ENCODE data around the gene TSPAN8. TPM values are rescaled to one million over a fixed set of nuclear protein-coding genes. Genes with fewer than 3 reads are reported as not detected.

The TSPAN8 gene
- total and polyA plus RNA-seq, 9 of the 15 experiments (the other 6 are each of a cell fraction or from before 2014, with no cell fraction given): 0.11 to 0.55 (median 0.25) TPM; not detected in 2

DNA sequence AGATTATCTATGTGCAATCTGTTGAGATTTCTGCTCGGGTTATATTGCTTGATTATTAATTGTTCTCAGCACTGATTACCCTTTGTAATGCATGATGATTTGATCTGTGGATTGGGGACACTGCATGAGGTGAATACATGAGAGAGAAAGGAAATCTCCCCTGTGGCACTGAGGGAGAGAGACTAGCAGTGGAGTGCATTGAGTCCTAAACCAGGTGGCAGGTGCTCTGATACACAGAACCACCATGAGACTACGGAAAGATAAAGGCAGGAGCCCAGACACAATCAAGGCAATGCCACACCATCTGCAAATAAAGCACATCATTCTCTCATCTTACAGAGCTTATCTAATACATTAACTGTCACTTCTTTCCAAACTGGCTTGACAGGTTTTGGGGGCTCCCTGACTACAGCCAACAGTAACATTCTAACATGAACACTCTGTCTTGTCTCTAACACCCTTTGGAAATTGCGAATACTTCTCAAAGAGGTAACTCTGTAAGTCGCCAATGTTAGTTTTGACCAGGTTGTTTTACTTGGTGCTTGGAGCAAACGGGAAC, 37.6 kb upstream of the TSPAN8 start (continued):
- TF ChIP-seq, protein P1, sequence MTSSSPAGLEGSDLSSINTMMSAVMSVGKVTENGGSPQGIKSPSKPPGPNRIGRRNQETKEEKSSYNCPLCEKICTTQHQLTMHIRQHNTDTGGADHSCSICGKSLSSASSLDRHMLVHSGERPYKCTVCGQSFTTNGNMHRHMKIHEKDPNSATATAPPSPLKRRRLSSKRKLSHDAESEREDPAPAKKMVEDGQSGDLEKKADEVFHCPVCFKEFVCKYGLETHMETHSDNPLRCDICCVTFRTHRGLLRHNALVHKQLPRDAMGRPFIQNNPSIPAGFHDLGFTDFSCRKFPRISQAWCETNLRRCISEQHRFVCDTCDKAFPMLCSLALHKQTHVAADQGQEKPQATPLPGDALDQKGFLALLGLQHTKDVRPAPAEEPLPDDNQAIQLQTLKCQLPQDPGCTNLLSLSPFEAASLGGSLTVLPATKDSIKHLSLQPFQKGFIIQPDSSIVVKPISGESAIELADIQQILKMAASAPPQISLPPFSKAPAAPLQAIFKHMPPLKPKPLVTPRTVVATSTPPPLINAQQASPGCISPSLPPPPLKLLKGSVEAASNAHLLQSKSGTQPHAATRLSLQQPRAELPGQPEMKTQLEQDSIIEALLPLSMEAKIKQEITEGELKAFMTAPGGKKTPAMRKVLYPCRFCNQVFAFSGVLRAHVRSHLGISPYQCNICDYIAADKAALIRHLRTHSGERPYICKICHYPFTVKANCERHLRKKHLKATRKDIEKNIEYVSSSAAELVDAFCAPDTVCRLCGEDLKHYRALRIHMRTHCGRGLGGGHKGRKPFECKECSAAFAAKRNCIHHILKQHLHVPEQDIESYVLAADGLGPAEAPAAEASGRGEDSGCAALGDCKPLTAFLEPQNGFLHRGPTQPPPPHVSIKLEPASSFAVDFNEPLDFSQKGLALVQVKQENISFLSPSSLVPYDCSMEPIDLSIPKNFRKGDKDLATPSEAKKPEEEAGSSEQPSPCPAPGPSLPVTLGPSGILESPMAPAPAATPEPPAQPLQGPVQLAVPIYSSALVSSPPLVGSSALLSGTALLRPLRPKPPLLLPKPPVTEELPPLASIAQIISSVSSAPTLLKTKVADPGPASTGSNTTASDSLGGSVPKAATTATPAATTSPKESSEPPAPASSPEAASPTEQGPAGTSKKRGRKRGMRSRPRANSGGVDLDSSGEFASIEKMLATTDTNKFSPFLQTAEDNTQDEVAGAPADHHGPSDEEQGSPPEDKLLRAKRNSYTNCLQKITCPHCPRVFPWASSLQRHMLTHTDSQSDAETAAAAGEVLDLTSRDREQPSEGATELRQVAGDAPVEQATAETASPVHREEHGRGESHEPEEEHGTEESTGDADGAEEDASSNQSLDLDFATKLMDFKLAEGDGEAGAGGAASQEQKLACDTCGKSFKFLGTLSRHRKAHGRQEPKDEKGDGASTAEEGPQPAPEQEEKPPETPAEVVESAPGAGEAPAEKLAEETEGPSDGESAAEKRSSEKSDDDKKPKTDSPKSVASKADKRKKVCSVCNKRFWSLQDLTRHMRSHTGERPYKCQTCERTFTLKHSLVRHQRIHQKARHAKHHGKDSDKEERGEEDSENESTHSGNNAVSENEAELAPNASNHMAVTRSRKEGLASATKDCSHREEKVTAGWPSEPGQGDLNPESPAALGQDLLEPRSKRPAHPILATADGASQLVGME (CRISPR knock-in tag; IDR thresholded peaks at IDR 0.05): no peak
- no peak for TF ChIP-seq ASH1L (IDR thresholded peaks at IDR 0.05; ENCODE audit: borderline replicate concordance, low read depth, partially characterized antibody)

DNA sequence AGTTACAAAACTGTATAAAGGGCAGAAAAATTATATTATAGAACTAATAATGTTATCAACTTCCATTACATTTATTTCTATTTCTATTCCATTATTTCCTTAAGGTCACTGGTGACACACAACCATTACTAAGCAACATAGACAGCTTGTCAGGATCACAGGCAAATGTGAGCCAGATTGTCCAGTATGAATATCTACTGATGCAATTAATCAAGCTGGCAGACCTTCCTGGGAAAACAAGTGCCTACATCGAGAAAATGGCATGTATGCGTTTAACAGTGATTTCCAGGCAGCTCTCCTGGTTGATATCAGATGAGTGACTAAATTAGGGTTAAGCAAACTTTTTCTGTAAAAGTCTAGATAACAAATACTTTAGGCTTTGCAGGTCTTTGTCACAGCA, 36.9 kb upstream of the TSPAN8 start:
- ATAC-seq: no peak
- in situ Hi-C loops (cut with MboI): no loop called here
- no TSS peak for BruUV-seq (replicated peaks)
- no peak for FAIRE-seq
- Histone ChIP-seq H4K20me1 (replicated peaks; ENCODE audit: control insufficient read depth, insufficient read depth, low read length) (no peaks in the 10 kb centered on the region), H3K27me3 (ENCODE audit: control insufficient read depth in 2 of 2, insufficient read depth in 2 of 2, low read length in 2 of 2) (no peaks in the 10 kb centered on the region; a peak in 1 of 5 replicates), H3K36me3 (ENCODE audit: control insufficient read depth, insufficient read depth, low read length) (no peaks in the 10 kb centered on the region), H3K27ac (ENCODE audit: extremely low read depth, low read depth, low read length) (no peak overlapping the region), H3K4me3 (no peak overlapping the region), H3K9me1 (ENCODE audit: control insufficient read depth, insufficient read depth, low read length) (no peaks in the 10 kb centered on the region), H3K79me2 (ENCODE audit: control insufficient read depth, insufficient read depth, low read length) (no peaks in the 10 kb centered on the region), H2AFZ (ENCODE audit: low read depth, low read length) (no peak overlapping the region), H3K4me1 (replicated peaks in 1 of 2; ENCODE audit: control insufficient read depth in 2 of 2, insufficient read depth in 2 of 2, low read length in 2 of 2) (no peaks in the 10 kb centered on the region), H3K9ac (ENCODE audit: insufficient read depth in 1 of 2, low read depth in 2 of 2, low read length in 2 of 2) (no peak overlapping the region), H3K9me3 (replicated peaks; ENCODE audit: control insufficient read depth, insufficient read depth, low read depth, low read length) (no peaks in the 10 kb centered on the region), H3K4me2 (ENCODE audit: insufficient read depth, low read length) (no peak overlapping the region)
- 3% methylated on average over 2 of the region's 2 CpGs for WGBS (ENCODE audit: insufficient coverage, low coverage, missing lambda C conversion rate)
- TF ChIP-seq ZNF644 (tag; IDR thresholded peaks at IDR 0.05; ENCODE audit: low read depth): no peak
- TF ChIP-seq, protein P2, sequence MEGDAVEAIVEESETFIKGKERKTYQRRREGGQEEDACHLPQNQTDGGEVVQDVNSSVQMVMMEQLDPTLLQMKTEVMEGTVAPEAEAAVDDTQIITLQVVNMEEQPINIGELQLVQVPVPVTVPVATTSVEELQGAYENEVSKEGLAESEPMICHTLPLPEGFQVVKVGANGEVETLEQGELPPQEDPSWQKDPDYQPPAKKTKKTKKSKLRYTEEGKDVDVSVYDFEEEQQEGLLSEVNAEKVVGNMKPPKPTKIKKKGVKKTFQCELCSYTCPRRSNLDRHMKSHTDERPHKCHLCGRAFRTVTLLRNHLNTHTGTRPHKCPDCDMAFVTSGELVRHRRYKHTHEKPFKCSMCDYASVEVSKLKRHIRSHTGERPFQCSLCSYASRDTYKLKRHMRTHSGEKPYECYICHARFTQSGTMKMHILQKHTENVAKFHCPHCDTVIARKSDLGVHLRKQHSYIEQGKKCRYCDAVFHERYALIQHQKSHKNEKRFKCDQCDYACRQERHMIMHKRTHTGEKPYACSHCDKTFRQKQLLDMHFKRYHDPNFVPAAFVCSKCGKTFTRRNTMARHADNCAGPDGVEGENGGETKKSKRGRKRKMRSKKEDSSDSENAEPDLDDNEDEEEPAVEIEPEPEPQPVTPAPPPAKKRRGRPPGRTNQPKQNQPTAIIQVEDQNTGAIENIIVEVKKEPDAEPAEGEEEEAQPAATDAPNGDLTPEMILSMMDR (IDR thresholded peaks at IDR 0.05 in 2 of 3, conservative IDR thresholded peaks at IDR 0.05 in 1 of 3; ENCODE audit: insufficient read depth in 2 of 3, low read depth in 1 of 3, low read length in 3 of 3): no peak
- no peak for TF ChIP-seq CCAR2 (IDR thresholded peaks at IDR 0.05; ENCODE audit: low read depth, low read length)
- no peak for TF ChIP-seq KDM5B (IDR thresholded peaks at IDR 0.05; ENCODE audit: insufficient replicate concordance, low read depth, low read length)
- no peak for TF ChIP-seq ZNF586 (CRISPR knock-in tag; conservative IDR thresholded peaks at IDR 0.05)
- TF ChIP-seq, protein P3, sequence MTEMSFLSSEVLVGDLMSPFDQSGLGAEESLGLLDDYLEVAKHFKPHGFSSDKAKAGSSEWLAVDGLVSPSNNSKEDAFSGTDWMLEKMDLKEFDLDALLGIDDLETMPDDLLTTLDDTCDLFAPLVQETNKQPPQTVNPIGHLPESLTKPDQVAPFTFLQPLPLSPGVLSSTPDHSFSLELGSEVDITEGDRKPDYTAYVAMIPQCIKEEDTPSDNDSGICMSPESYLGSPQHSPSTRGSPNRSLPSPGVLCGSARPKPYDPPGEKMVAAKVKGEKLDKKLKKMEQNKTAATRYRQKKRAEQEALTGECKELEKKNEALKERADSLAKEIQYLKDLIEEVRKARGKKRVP (CRISPR knock-in tag; IDR thresholded peaks at IDR 0.05): no peak
- no peak for TF ChIP-seq SMAD3 (CRISPR knock-in tag; conservative IDR thresholded peaks at IDR 0.05)
- TF ChIP-seq ETS2 (tag; IDR thresholded peaks at IDR 0.05; ENCODE audit: borderline replicate concordance, poor library complexity, severe bottlenecking): no peak
- TF ChIP-seq ZNF3 (CRISPR knock-in tag; IDR thresholded peaks at IDR 0.05): no peak
- intact Hi-C loops (cut with micrococcal nuclease): no loop called here
- ChIA-PET CTCF (ENCODE audit: low intra/inter-chr PET ratio) (no interaction called here), POLR2A (interaction anchor here (0.8 kb wide), 1 partner anchor 10 kb away, joined by 3 read pairs; no protein-coding TSS in a partner anchor)
- DNase-seq (ENCODE audit: extremely low read depth in 1 of 4, low spot score in 3 of 4): no peak
